Astrocyte (in vitro differentiated cells and primary cell): ENCODE measurements around the gene MAP2K2.

Experiments used
- EZH2 ChIP-seq: IDR thresholded peaks from 2 replicates; pipeline ENCODE4 v1.6.1; 2012; ENCODE audit warnings: mild to moderate bottlenecking, low read length, inconsistent platforms; ENCODE audit not compliant: insufficient read depth
- TF ChIP-seq, protein P1 (sequence below): IDR thresholded peaks from 2 replicates; pipeline ENCODE4 v1.5.1; 2011; ENCODE audit warnings: low read depth, mild to moderate bottlenecking, inconsistent platforms, low read length, moderate library complexity; ENCODE audit not compliant: insufficient read depth

DNA sequence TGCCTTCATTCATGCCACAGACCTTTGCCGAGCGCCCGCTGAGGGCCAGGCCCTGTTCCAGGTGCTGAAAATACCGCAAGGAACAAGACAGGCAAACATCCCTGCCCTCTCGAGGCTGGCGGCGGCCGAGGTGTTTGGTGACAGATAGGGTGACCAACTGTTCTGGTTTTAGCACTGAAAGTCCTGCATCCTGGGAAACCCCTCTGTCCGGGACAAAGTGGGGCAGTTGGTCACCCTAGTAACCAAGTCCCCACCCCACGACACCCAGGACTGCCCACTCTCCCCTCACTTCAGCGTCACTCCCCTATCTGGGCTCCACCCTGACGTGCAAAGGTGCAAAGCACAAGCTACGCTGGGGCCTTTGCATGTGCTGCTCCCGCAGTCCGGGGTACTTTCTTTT lies 74.5 kb downstream of the MAP2K2 start:
- TF ChIP-seq, protein P1, sequence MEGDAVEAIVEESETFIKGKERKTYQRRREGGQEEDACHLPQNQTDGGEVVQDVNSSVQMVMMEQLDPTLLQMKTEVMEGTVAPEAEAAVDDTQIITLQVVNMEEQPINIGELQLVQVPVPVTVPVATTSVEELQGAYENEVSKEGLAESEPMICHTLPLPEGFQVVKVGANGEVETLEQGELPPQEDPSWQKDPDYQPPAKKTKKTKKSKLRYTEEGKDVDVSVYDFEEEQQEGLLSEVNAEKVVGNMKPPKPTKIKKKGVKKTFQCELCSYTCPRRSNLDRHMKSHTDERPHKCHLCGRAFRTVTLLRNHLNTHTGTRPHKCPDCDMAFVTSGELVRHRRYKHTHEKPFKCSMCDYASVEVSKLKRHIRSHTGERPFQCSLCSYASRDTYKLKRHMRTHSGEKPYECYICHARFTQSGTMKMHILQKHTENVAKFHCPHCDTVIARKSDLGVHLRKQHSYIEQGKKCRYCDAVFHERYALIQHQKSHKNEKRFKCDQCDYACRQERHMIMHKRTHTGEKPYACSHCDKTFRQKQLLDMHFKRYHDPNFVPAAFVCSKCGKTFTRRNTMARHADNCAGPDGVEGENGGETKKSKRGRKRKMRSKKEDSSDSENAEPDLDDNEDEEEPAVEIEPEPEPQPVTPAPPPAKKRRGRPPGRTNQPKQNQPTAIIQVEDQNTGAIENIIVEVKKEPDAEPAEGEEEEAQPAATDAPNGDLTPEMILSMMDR, result no peak
- no peak for TF ChIP-seq EZH2
